LoVo (cell line): ENCODE results near the gene NFATC3.

Experiments used
- DNase-seq: peaks from one replicate; pipeline ENCODE4 v3.0.0-alpha.2; 2016; ENCODE audit warnings: low spot score

The NFATC3 gene

DNA sequence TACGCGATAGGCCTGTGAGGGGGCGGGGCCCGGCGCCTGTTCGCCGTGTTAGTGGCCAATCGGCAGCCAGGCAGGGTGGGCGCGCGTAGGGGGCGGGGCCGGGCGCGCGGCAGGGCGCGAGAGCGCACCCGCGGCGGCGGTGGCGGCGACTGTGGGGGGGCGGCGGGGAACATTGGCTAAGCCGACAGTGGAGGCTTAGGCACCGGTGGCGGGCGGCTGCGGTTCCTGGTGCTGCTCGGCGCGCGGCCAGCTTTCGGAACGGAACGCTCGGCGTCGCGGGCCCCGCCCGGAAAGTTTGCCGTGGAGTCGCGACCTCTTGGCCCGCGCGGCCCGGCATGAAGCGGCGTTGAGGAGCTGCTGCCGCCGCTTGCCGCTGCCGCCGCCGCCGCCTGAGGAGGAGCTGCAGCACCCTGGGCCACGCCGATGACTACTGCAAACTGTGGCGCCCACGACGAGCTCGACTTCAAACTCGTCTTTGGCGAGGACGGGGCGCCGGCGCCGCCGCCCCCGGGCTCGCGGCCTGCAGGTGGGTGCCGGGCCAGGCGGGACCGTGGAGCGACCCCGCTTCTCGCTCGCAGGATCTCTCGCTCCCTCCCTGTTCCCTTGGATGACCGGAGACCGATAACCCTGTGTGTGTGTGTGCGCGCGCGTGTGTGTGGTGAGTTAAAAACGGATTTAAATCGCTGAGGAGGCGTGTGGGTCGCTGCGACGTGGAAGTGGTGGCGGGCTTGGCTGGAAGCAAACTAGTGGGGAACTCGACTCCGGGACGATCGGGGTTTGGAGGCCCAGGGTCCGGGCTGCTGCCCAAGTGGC, at the start of gene NFATC3:
NFATC3 (plus strand) TSS at position 112 of the 813 bp plus-strand sequence; CDS start at position 424, 312 bp downstream.
- peak; percentile 96 for DNase-seq

DNA sequence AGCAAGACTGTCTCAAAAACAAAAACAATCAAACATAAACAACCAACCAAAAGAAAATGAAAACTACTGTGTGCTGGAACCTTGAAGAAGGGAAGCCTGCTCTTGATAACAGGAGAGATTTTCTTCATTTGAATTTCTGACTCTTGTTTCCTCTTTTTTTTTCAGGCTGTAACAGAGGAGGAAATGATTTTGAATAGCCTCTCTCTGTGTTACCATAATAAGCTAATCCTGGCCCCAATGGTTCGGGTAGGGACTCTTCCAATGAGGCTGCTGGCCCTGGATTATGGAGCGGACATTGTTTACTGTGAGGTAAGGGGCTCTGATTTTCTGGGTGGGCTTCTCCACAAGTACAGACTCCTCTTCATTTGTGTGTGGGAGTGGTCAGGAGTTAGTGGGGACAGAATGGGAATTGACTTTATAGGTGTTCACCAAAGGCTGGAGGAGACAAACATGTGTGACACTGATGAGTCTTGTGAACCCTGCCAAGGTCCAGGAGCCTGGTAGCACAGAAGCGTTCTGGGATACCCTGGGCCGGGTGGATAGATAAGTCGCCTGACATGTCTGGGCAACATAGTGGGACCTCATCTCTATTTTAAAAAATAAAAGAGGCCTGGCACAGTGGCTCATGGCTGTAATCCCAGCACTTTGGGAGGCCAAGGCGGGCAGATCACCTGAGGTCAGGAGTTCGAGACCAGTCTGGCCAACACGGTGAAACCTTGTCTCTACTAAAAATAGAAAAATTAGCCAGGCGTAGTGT, 47.2 kb upstream of the NFATC3 start:
- no peak for DNase-seq

DNA sequence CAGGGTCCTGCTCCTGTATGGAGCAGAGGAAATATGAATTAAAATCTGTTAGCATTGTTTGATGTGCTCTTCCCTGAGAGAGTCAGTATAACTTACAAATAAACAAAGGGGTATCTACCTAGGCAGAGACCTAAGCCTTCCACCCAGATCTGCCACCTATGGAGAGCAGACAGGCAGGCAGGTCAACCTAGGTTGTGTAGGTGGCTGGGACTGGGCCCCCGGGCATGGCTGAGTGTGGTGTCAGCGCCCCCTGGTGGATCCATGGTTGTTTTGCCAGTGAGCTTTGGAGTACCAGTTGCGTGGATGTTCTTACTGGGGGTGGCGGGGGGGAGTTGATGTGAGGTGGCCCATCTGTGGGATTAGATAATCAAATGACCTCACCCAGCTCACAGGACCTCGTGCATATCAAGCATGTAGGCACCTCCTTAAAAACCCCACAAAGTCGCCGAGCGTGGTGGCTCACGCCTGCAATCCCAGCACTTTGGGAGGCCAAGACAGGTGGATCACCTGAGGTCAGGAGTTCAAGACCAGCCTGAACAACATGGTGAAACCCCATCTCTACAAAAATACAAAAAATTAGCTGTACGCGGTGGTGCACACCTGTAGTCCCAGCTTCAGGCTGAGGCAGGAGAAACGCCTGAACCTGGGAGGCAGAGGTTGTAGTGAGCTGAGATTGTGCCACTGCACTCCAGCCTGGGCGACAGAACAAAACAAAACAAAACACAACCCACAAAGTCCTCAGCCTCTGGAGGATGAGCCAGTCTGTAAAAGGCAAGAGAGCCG, 44.5 kb upstream of the NFATC3 start:
- DNase-seq, result peak; percentile 55

DNA sequence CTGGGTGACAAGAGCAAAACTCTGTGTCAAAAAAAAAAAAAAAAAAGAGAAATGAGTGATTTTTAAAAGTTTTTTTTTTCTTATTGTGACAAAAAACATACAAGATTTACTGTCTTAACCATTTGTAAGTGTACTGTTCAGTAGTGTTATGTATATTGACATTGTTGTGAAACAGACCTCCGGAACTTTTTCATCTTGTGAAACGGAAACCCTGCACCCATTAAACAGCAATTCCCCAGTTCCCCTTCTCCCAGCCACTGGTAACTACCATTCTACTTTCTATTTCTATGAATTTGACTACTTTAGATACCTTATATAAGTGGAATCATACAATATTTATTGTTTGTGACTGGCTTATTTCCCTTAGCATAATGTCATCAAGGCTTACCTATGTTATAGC, 43.4 kb upstream of the NFATC3 start:
- no peak for DNase-seq

DNA sequence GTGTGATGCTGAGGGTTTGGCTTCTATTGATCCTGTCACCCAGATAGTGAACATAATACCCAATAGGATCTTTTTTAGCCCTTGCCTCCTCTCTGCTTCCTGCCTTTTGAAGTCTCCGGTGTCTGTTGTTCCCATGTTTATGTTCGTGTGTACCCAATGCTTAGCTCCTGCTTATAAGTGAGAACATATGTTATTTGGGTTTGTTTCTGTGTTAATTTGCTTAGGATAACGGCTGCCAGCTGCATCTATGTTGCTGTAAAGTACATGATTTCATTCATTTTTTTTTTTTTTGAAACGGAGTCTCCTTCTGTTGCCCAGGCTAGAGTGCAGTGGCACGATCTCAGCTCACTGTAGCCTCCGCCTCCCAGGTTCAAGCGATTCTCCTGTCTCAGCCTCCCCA, 39.1 kb upstream of the NFATC3 start:
- DNase-seq, result no peak

DNA sequence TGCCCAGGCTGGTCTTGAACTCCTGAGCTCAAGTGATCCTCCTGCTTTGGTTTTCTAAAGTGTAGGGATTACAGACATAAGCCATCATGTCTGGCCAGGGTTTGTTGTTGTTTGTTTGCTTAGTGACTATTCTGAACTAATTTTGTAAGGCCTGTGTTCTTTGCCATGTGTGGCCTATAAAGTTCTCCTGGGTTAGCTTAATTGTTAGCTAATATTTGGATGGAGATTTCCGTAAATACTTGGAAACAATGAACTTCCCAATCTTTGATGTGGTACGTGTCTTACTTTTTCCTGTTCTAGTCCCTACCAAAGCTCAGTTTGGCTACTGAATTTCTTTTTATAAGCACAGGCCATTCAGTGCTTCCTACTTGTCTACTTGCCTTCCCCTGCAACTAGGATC, 37.2 kb upstream of the NFATC3 start:
- DNase-seq, result no peak

DNA sequence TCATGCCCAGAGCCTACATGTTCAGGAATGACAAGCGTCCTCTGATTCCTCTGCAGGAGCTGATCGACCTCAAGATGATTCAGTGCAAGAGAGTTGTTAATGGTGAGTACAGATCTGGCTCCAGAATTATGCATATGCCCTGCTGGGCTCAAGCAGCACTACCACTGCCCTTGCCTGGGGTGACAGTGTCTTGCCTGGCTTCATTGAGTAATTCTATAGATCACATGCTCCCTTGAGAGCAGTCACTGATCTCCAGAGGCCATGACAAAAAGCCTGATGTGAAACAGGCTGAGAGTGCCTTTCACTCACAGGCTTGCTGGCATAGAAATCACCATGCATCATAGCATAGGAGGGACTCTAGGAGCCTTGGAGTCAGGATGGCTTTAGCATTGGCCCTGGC, 35.7 kb upstream of the NFATC3 start:
- no peak for DNase-seq

DNA sequence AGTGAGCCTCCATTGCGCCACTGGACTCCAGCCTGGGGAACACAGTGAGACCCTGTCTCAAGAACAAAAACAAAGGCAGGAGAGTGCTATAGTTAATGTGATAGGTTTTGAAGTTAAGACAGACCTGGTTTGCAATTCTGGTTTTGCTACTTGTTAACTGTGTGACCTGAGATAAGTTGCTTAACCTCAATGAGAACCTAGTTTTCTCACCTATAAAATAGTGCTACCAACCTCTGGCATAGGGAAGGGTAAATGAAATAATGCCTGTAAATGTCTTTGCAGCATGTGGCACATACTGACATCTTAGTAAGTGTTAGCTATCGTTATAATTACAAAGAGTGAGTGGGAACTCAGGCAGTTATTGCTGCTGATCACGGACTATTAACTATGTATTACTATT, 29.8 kb upstream of the NFATC3 start:
- no peak for DNase-seq

DNA sequence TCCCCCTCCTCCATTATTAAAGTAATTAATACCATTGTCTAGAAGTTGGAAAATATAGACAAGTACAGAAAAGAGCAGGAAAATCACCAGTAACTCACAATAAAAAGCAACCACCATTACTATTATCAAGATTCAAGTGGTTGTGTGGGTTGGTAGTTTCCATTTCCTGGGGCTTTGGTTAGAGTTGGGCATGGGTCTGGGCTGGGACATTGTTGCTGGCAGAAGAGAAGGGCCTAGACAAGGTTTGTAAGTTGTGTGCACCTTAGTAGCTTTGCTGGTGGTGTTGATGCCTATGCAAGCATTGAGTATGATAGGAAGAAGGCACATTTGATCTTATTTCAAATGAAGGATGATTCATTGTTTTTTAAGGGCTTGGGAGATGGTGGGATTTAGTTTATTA, 25.4 kb upstream of the NFATC3 start:
- DNase-seq, result no peak

DNA sequence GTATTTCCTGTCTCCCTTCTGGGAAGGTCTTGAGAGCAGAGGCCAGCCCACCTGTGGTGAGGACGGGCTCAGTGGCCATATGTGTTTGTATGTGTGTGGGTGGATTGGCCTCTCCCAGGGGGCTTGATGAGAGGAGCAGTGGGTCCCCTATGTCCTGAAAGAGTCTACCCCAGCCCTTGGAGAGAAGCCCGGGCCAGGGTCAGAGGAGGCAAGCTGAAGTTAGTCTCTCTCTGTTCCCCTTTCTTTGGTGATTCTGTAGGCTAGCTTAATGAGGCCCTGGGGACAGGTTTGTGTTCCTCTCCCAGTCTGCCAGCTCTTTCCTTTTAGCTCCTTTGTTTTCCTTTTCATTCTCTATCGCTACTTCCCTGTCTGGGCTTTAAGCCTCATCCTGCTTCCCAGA, 23.8 kb upstream of the NFATC3 start:
- DNase-seq, result no peak

DNA sequence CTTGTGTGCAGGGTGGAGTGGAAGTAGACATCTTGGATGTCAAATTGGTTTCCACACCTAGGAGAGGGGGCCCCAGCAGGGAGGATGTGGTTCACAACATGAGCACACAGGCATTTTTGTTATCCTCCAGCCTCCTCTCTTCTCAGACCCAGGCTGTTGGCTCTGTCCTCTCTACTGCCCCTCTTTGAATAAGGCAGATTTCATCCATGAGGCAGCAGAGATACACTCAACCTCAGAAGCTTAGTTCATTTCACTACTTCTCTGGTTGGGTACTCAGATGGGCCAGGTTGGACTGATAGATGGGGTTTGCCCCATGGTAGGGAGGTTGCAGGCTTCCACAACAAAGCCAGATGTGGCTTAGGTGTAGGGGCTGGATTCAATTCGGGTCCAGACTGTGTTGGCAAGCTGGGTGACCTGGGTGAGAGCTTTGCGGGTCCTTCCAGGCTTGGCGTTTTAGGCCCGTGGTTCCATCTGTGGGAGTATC, 22.2 kb upstream of the NFATC3 start:
- DNase-seq, result no peak

DNA sequence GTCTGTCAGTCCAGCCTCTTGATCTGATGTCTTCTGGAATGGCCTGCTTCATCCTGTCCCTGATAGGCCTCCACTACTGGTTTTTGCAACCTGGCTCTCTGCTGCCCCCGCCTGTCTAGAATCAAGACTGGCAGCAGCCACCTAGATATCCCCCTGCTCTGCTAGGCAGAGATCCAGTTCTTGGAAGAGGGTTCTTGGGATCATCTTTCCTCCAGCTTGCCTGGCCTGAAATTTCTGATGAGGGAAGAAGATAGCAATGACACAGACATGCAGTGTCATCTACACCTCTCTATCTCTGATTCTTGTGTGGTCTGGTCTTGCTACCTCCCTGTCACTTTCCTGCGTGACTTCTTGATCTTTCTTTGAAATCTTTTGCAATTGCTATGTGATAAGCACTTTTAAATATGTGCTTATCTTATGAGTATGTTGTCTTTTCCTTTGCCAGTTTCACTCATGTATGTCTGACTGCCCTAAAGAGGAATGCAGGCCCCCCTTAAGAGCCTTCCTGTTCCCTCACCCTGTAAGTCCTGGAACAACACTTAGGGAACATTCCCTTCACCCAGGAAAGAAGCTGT, 20.3 kb upstream of the NFATC3 start:
- peak; percentile 43 for DNase-seq

DNA sequence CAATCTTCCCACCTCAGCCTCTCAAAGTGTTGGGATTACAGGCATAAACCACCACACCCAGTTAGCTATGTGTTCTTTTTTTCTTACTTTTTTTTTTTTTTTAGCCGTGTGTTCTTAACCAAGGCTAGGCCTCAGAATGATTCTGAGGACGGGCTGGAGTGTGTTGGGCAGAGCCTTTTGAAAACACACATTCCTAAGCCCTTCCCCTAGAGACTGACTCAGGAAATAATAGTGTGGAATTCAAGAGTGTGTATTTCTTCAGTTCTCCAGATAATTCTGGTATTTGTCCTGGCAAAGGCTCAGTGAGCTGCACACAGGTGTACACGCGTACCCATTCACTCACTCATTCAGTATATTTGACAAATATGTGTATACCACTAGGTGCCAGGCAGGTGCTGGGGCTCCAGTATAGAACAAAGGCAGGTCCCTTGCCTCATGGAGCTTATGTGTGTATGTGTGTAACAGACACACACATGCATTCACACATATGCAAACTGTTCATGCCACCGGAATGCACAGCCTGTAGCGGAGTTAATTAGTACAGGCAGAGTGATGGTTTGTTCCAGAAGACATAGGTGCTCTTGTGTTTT, 19.4 kb upstream of the NFATC3 start:
- DNase-seq, result no peak

DNA sequence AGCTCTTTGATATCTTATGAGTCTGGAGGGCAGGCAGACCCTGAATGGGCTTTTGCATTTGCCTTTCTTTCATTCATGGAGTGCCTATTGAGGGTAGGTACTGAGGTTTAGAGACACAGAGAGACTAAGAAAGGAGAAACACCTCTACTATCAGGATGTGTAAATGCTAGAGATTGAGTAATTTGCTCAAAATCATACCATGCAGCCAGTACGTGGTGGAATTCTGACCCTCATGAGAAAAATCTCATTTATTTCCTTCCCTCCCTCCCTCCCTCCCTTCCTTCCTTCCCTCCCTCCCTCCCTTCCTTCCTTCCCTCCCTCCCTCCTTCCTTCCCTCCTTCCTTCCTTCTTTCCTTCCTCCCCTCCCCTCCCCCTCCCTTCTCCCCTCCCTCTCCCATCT, 18.4 kb upstream of the NFATC3 start:
- DNase-seq, result no peak

DNA sequence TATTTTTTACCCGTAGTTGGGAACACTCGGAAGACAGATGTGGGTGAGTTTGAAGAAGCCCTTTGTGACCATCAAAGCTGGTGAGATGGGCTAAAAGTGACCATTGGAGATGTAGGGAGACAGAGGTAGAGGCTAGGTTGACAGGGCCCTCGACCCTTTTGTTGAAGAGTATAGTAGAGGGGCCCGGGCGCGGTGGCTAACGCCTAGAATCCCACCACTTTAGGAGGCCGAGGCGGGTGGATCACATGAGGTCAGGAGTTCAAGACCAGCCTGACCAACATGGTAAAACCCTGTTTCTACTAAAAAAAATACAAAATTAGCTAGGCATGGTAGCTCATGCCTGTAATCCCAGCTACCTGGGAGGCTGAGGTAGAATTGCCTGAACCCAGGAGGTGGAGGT, 16.2 kb upstream of the NFATC3 start:
- no peak for DNase-seq

DNA sequence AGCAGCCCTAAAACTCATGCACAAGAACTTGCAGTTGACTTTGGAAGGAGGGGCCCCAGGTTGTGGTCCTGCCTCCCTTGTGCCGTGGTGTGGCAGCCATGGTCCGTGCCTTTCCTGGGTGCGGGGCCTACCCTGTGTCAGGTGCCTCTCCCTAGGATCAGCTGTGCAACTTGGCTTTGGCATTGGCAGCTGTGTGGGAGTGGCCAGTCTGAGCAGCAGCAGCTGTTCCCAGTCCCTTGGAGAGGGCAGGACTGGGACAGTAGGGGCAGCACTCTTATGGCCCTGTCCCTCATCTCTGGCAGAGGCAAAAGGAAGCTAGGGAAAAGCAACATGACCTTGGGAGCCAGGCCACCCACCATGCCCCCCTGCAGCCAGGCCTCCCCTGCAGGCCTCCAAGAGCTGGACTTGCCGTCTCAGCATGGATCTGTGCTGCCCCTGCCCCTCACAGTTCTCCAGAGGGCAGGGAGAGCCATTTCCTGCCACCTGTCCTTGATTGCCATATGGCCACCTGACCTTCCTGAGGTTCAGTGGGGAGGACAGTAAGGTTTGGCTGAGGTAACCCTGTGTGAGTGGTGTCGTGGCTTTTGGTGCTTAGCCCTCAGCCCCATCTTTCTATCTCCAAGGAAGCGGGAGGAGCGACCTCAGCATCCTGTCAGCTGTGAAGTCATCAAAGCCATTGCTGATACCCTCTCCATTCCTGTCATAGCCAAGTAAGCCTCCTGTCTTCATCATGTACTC, 15.5 kb upstream of the NFATC3 start:
- DNase-seq, result no peak

DNA sequence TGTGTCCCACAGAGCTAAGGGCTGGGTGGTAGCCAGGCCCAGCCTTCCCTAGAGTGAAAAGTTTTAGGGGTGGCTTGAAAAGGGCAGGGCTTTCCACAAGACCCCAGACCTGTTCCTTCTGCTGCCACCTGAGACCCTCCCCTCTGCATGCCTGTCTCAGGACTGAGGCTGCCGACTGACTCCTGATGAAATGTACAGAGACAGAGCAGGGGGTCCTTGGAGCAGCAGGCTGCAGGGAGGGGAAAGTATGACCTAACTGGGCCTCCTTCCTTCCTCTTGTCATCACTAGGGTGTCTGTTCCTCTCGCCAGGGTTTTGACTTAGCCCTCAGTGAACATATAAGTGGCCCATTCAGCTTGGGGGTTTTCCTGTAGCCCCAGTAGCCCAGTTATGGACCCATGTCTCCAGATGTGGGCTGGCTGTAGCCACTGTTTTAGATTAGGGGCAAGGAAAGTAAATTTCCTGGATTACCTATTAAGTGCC, 14.9 kb upstream of the NFATC3 start:
- no peak for DNase-seq

DNA sequence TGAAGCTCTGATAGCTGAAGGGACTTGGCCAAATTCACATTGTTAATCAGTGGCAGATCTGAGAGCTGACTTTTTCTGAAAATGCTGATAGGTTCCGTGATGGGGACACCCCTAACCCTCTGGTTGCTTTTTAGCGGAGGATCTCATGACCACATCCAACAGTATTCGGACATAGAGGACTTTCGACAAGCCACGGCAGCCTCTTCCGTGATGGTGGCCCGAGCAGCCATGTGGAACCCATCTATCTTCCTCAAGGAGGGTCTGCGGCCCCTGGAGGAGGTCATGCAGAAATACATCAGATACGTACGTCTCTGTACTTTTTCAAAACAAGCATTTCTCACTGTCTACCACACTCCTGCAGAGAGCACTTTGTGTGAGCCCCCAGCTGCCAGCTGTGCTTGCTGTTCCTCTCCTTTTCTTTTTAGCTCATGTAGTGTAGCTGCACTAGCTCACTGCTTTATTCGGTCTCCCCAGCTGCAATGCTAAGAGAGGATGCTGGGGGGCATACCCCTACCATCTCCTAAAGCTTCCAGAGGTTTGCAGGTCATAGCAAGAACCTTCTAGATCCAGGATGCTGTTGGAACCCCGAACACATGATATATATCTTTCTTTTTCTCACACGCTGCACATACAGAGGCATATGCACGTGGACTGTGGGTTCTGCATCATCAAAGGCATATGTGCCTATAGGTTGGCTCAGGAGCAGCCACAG, 14.2 kb upstream of the NFATC3 start:
- DNase-seq, result no peak

DNA sequence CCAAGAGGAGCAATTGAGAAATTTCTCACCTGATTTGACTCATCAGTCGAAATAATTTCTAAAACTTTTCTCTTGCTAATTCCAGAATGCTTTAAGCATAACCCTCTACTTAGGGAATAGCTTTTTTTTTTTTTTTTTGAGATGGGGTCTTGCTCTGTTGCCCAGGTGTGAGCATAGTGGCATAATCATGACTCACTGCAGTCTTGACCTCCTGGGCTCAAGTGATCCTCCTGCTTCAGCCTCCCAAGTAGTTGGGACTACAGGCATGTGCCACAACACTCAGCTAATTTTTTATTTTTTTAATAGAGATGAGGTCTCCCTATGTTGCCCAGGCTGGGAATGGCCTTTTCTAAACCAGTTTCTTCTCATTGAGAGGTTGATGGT, 13.7 kb upstream of the NFATC3 start:
- DNase-seq, result no peak

DNA sequence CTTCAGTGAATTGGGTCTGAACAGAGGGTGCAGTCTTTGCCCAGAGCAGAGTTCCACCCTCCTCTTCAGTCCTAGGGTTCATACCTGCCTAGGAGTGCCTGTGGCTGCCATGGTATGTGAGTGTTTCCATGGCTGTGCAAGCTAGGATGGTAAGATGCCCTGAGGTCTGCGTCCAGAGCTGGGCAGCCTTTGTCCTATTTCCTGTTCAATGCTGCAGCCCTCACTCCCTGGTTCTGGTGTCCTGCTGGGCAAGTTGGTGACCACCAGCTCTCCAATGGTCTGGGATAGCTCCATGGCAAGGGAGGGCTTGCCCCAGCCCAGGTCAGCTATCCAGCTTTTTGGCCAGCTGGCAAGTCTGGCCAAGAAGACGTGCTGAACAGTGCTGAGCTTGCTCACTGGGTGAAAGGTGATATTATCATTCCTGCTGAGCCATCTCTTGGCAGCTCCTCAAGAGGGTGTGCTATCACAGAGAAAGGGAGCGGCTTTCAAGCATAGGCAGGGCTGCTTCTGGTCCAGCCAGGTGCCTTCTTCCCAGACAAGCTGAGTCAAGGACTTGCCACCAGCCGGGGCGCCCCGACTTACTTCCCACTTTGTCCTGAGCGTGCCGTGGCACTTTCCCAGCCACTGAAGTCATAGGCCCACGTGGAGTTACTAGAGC, 13.0 kb upstream of the NFATC3 start:
- DNase-seq, result peak; percentile 34
